Stimulated activated CD4-positive, alpha-beta T cell treated with anti-CD3 and anti-CD28 coated beads, Interleukin-2, amount 100 ng/mL, for 24 hours (primary cell): ENCODE measurements around the gene NCBP2.

Experiments
- DNase-seq, 2 donors: peaks; one replicate each; pipeline ENCODE4 v3.0.0-alpha.2; 2020

The NCBP2 gene

DNA sequence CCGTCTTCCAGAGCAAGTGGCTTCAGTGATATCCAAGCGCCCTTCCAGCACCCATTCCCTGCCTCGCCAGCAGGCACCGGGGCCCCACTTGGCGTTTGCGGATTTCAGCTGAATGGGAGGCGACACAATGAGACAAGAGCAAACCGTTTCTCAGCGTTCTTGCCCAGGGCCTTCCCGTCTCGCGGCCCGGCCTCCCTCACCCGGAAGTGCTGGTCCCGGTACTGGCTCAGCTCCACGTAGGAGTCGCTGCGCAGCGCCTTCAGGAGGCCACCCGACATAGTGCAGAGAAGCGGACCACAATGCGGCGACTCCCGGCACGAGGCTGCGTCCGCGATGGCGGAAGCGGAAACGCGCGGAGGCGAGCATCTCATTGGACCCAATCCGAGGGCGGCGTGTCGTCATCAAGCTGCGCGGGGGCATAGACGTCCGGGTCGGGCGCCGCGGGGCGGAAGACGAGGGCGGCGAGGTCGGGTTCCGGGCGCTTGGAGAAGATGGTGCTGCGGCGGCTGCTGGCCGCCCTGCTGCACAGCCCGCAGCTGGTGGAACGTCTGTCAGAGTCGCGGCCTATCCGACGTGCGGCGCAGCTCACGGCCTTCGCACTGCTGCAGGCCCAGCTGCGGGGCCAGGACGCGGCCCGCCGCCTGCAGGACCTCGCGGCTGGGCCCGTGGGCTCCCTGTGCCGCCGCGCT lies at the start of gene NCBP2:
Gene NCBP2, minus strand, starts transcription at position 303 of the 689 bp plus-strand sequence. Its CDS starts 25 bp downstream, at position 278.
- peak; percentile 100 for DNase-seq

- no peak for DNase-seq
Observed at GRCh38 chr3:196991581-196992460, 49.5 kb upstream of the NCBP2 start.

DNA sequence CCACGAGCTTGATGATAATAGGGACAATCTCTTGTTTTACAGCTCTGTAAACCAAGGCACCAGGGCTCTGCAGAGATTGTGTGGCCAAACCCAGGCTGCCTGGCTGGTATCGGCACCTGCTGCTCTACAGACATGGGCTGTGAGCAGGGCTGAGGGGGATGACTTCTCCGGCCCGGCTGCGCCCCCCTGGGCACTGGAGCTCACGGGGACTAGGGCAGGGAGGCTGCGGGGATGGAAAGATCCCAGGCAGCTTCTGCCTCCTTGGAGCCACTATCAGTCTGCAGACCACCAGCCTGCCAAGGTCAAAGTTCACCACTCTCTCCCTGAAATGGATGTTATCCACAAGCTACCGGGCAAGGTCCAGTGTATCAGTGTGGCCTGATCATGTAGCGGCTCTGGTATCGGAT lies 48.3 kb upstream of the NCBP2 start:
- DNase-seq: no peak

DNA sequence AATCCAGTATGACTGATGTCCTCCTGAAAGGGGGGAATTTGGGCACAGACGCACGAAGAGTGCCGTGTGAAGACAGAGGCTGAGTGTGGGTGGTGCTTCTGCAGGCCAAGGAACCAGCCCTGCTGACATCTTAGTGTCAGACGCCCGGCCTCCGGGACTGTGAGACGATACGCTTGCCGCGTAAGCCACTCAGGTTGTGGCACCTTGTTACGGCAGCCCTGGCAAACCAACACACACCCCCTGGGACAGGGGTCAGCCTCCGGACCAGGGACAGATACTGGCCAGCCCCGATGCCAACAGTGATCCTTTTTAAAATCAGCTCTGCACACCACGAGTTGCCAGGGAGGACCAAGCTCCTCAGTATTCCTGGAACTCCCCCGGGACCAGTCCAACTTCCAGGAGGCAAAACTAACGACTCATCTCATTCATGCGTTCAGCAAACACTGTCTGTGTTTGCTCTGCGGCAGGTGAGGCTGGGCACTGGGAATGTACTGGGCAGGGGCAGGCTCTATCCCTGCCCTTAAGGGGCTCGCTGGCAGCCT lies 47.5 kb upstream of the NCBP2 start:
- DNase-seq: no peak

DNA sequence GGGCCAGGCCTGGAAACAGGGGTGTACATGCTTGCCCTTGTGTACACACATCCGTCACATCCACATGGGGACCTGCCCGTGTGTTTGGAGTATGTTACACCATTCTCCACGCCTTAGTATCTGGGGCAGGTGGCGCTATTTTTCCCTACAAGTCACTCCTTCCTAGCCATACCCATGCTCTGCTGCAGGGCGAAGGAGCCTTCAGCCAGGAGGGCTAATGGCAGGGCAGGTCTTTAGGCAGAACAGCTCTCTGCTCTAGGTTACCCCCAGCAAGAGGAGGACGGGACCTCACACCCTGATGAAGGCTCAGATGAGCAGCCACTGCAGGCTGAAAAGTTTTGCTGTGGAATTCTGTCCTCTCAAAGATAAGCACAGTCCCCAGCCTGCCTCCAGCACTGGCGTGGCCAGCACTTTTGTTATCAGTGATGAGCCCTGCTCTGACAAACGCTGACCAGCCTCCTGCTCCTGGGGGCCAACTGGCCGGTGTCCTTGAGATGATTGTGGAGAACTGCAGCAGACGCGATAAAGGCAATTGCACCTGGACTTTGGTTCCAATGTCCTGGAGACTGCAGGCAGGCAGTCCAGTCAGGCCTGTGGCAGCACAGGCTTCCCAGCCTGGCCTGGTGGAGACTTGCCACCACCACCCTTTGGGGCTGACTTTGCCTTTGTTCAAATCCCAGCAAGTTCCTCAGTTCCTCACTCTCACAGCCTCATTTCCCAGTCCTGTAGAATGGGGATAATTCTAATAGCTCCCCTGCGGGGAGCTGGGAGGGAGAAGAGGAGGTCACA lies 46.1 kb upstream of the NCBP2 start:
- no peak for DNase-seq

GRCh38 chr3:196987022-196987421 lies 44.7 kb upstream of the NCBP2 start:
- no peak for DNase-seq

GRCh38 chr3:196985954-196986885 lies 43.9 kb upstream of the NCBP2 start:
- DNase-seq: no peak

GRCh38 chr3:196985298-196985697 lies 43.0 kb upstream of the NCBP2 start:
- DNase-seq: peak in 1 of 2 donors; percentile 9

DNA sequence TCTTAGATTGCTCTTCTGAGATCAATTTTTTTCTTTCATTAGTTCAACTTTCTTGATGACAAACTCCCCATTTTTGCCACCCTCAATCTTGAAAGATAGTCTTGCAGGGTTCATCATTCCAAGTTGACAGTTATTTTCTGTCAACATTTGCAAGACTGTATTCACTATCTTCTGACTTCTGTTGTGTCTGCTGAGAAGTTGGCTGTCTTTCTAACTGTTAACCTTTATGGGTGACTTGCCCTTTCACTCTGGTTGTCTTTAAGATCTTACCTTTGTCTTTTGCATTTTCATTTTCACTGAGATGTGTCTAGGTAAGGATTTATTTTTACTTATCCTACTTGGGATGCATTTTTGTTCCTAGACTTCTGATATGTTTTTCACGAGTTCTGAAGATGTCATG lies 40.9 kb upstream of the NCBP2 start:
- DNase-seq: no peak

- DNase-seq: no peak
Observed at GRCh38 chr3:196981657-196982056, 39.3 kb upstream of the NCBP2 start.

GRCh38 chr3:196979545-196979944 lies 37.2 kb upstream of the NCBP2 start:
- no peak for DNase-seq

DNA sequence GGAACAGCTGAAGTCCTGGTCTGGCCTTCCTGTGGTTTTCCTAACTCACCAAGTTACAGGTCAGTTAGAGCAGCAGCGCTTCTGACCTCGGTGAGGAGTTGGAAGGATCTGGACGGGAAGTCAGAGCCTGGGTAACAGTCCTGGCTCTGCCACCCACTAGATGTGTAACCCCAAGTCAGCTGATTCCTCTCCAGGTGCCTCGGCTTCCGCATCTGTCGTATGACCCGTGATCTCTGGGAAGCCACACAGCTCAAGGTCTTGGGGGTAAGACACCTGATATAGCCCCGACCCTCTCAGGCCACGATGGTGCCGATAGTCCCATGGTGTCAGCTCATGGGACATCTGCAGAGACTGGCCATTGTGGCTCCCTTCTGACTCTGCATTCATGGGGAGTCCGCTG lies 34.6 kb upstream of the NCBP2 start:
- no peak for DNase-seq

DNA sequence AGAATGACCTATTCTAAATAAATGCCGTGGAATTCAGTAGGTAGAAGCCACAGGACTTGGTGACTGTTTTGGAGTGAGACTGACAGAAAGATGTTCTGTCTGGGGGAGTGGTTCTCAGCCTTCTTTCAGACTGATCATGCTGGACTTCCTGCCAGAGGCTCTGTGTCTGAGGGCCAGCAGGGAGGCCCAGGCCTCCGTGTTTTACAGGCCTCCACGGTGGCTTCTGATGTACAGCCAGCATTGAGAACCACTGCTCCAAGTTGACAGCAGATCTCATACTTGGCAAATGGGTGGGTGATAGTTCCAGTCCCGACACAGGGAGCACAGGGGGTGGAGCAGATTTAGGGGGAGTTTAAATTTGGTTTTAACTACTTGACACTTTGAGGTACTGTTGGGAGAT lies 33.0 kb upstream of the NCBP2 start:
- DNase-seq: no peak

DNA sequence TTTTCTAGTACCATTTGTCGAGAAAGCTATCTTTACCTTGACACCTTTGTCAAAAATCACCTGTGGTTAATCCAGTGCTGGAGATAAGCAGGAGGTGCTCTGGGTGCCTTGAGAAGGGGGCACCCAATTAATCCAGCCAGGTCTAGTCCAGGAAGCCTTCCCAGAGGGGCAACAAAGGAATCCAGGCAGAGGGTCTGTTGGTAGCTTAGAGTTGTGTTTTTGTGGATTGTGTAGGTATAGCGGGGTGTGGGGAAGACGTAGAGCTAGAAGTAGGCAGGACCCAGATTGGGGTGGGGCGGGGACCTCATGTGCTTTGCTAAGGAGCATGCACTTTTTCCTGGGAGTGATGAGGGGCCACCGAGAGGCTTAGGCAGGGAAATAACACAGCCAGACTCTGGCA lies 32.3 kb upstream of the NCBP2 start:
- no peak for DNase-seq

DNA sequence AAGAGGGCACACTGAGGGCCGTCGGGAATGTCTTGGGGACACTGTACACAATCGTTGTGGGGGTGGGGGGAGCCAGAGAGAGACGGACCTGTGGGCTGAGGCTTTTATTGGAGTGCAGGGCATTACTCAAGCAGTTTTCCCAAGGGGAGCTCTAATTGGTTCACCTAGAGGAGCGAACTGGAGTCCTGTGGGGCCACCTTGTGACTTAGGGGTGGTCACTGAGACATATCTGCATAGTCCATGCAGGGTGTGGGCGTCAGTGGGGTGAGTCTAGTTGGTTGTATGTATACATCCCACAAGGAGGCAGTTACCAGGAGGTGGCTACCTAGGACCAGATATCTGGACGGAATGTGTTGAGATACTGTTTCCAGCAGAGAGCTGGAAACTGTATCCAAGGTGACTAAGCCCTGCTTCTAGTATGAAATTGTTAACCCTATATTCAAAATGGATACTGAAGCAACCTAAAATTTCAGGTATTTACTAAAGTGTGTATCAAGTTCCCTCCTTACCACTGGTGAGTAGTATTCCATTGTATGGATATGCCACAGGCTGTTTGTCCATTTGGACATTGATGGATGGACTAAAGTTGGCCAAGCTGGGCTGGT lies 28.9 kb upstream of the NCBP2 start:
- no peak for DNase-seq

GRCh38 chr3:196970547-196971093 lies 28.3 kb upstream of the NCBP2 start:
- no peak for DNase-seq

- peak; percentile 75 to 79 for DNase-seq
Observed at GRCh38 chr3:196969660-196970546, 27.6 kb upstream of the NCBP2 start.

DNA sequence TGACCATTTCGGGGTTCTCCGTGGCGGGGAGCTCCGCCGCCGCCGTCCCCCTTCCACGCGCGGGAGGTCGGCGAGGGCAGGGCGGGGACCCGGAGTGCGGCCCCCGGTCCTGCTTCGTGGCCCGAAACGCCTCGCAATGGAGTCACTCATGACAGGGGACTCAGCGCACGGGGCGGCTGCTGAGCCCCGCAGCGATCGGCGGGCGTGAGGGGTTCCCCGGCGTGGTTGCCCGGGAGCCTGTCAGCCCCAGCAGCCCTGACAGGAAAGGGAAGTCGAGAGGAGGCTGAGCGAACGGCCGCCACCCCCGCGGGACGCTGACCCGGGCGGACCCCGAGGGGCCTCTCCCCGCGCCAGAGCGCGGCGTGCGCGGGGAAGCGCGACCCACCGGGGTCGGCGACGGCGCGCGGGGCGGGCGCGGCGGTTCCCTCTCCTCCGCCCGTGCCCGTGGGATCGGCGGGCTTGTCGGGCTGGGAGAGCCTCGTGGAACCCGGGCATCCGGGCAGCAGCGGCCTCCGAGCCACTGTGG lies 26.9 kb upstream of the NCBP2 start:
- DNase-seq: peak; percentile 45 to 62

- DNase-seq: peak; percentile 31 to 66
Observed at GRCh38 chr3:196968233-196969133, 26.2 kb upstream of the NCBP2 start, which contains the start of gene PIGZ. PIGZ (minus strand) TSS chr3:196968833; CDS start chr3:196952031, 16,802 bp downstream.
